Heart right ventricle (tissue), 16 donors: ENCODE data around the gene CC2D2A. TPM values are rescaled to one million over a fixed set of nuclear protein-coding genes. Genes with fewer than 3 reads are reported as not detected.
A peak's percentile ranks its signal among the peaks of the same experiment; 100 is the strongest.

ENCODE experiments used
- ATAC-seq, 8 donors: fragments of 200-7000 bp; cut with Tn5 transposase; one replicate each; pipeline ENCODE4 v1.9.1; 2020; ENCODE audit warnings: mild to moderate bottlenecking in 8 of 8, moderate library complexity in 8 of 8, moderate number of reproducible peaks in 1 of 8
- DNase-seq, 2 donors: peaks; one replicate each; pipeline ENCODE4 v3.0.0-alpha.2; 2020
- H3K27ac ChIP-seq, 10 donors: fragments of 200-600 bp; sonication (generic) in 2 of 10; one replicate each; pipeline versions ENCODE4 v1.5.0 to v1.8.0; 2020 to 2022; ENCODE audit warnings: mild to moderate bottlenecking in 3 of 10
- H3K27me3 ChIP-seq, 7 donors: fragments of 200-600 bp; one replicate each; pipeline ENCODE4 v1.8.0; 2021 to 2022; ENCODE audit warnings: mild to moderate bottlenecking in 2 of 7
- H3K36me3 ChIP-seq, 9 donors: fragments of 200-600 bp; sonication (generic) in 1 of 9; one replicate each; pipeline versions ENCODE4 v1.5.0 to v1.8.0; 2020 to 2022; ENCODE audit warnings: mild to moderate bottlenecking in 2 of 9
- H3K4me1 ChIP-seq, 9 donors: fragments of 200-600 bp; sonication (generic) in 1 of 9; one replicate each; pipeline versions ENCODE4 v1.5.0 to v1.8.0; 2020 to 2022; ENCODE audit warnings: mild to moderate bottlenecking in 4 of 9
- H3K4me3 ChIP-seq, 10 donors: fragments of 200-600 bp; sonication (generic) in 2 of 10; one replicate each; pipeline versions ENCODE4 v1.5.0 to v1.8.0; 2020 to 2022; ENCODE audit warnings: mild to moderate bottlenecking in 7 of 10, moderate library complexity in 2 of 10
- H3K9me3 ChIP-seq, 11 donors: fragments of 200-600 bp in 10 of 11; sonication (generic) in 2 of 11; one replicate each; pipeline versions ENCODE4 v1.5.0 to v1.8.0; 2013 to 2022; ENCODE audit warnings: mild to moderate bottlenecking in 2 of 11, control low read depth in 1 of 11, moderate library complexity in 1 of 11
- CTCF ChIP-seq, 9 donors: fragments of 200-600 bp; sonication (generic) in 2 of 9; IDR thresholded peaks; one replicate each; pipeline versions ENCODE4 v1.5.0 to v1.8.0; 2021 to 2022; ENCODE audit warnings: antibody characterized with exemption in 9 of 9, mild to moderate bottlenecking in 5 of 9, moderate library complexity in 1 of 9
- WGBS, 2 donors: extraction: QIAGEN DNeasy Blood & Tissue Kit; methylation state at CpG; one replicate each; pipeline ENCODE4 v1.1.7; 2013; ENCODE audit warnings: inconsistent platforms in 1 of 2; 5-methylcytosine and 5-hydroxymethylcytosine counted together
- intact Hi-C, 10 donors: fragments of 100-400 bp; cut with DNase I; formaldehyde crosslinking; loops; one replicate each; pipeline versions ENCODE4 v1.11.1 to v1.14.2; 2022
- polyA plus RNA-seq, 2 donors: library from polyadenylated mRNA; stranded (reverse); fragments of 200-250 nt; gene quantifications; one replicate each; pipeline ENCODE4 v1.2.3, GENCODE V29; 2013
- total RNA-seq, 10 donors: library from RNA; stranded (reverse); fragmentation: NEBNext Ultra II Directional in 3 of 10; extraction: Animal tissue kit (Norgen Biotek cat#: 25700) in 3 of 10; gene quantifications; one replicate each; pipeline versions ENCODE4 v1.2.1 to v1.2.4, GENCODE V29; 2021 to 2023
- donor health status: Arrhythmogenic right ventricular cardiomyopathy.
- donor health status: ischemic (EF 13 %, LVEDD 7.1; RV severe dilation, severe dysfunction).
- donor health status: healthy with polysubstance abuse.
- donor health status: DM: no; HTN: yes; CAD: no.
- donor health status: DM: no; HTN: no; CAD: no.
- donor health status: ischemic (EF 25% LVEDD 6.9; RV normal size, moderate dysfunction).
- donor health status: ischemic (EF 25% LVEDD 5.7; RV mildly dilated, moderate dysfunction).
- donor health status: healthy.
- donor health status: DM: yes; HTN: yes; CAD: no.
- donor health status: Ischemic cardiomyopathy.
- donor health status: ischemic (EF 35%, LVEDD 5.7; RV mildly dilated, moderate dysfunction).
- donor health status: nonischemic (EF 11% LVEDD 7.7; RV severe dilation, severe dysfunction).
- donor health status: DM: yes; HTN: yes; CAD: no.
- donor health status: PGD.
- donor health status: ischemic (EF 29% LVEDD 5.4; RV normal size, mild dysfunction).
- donor health status: nonischemic (EF 23%, LVEDD 6.1; RV moderate dilation, normal function).

The CC2D2A gene
- total and polyA plus RNA-seq, 12 donors = 3.2 to 10.8 (median 7.6) TPM

DNA sequence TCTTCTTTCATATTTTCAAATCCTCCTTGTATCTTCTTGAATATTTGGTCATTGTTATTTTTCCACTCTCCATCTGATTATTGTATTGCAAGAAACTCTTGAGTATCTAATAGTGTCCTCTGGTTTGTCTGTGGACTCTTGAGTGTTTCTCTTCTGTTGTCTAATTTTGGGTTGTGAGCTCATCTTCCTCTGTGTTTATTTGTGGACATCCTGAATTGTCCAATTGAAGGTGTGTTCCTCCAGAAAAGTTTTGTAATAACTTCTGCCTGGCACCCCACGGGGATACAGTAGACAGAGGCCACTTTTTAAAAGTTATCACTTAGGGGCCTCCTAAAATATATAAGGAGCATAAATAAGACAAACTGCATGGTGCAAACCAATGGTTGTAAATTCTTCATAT, 3.1 kb upstream of the CC2D2A start:
- Histone ChIP-seq H3K27me3 (no peaks in the 10 kb centered on the region), H3K4me1 (peaks cover 0 to 33% (median 21%) of the 10 kb centered on the region in 9 donors), H3K9me3 (no peaks in the 10 kb centered on the region), H3K36me3 (no peaks in the 10 kb centered on the region), H3K27ac (peak overlapping the region in 1 of 10 donors; percentile 18), H3K4me3 (no peak overlapping the region)
- 64% methylated on average over 1 of the region's 1 CpG for WGBS, 2 donors
- intact Hi-C loops = loop anchor here in 1 of 10 donors (10.0 kb wide), 1 partner anchor 462 kb away; the partner anchor contains the start of gene CPEB2
- ATAC-seq = peak in 1 of 8 donors; percentile 44
- no peak for DNase-seq
- TF ChIP-seq CTCF (IDR thresholded peaks at IDR 0.05) = no peak

DNA sequence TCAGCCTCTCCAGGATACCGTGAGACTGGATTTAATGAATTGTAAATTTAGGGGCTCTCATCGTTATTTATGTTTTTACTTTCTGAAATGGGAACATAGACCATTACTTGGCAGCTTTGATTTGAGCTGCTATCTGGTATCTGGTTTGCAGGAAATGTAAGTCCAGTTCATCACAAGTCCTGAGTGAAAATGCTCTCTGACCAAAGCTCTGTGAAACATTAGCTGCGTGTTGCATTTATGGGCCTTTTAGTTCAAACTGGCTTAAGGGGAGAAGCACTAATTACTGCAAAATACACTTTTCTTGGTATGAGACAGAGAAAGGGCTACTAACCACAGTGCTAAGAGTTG, 420 bp downstream of the CC2D2A start:
- TF ChIP-seq CTCF (IDR thresholded peaks at IDR 0.05) = no peak
- ATAC-seq = peak in 6 of 8 donors; percentile 11 to 24 (median 19)
- WGBS, 2 donors = 1 to 2% methylated on average over 3 of the region's 3 CpGs
- Histone ChIP-seq H3K27me3 (no peaks in the 10 kb centered on the region), H3K4me1 (peaks cover 0 to 41% (median 21%) of the 10 kb centered on the region in 9 donors), H3K9me3 (no peaks in the 10 kb centered on the region), H3K27ac (peak overlapping the region in 9 of 10 donors; percentile 3 to 75 (median 50)), H3K4me3 (peak overlapping the region; percentile 42 to 70 (median 61)), H3K36me3 (no peaks in the 10 kb centered on the region)
- DNase-seq = no peak
- intact Hi-C loops = loop anchor here in 7 of 10 donors (10.0 kb wide), 3 partner anchors 175 to 525 kb away; partner anchors contain the start of gene FBXL5 (in 4 of the 7)

DNA sequence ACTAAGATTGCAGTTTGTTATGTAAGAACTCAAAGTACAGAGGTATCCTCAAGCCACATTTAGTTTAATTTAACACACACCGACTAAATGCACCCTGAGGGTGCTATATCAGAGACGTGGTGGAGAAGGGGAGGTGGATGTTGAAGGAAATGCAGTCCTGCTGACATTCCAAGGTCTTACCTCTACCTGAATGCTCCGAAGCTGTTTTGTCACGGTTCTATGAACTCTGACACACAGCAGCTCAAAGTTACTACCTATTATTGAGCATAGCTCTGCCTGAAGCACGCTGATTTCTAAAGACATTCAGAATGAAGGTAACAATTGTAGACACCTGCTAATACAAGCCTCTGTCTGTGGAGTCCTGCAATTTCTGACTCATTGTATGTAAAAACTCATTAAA, 6.7 kb downstream of the CC2D2A start:
- Histone ChIP-seq H3K9me3 (no peaks in the 10 kb centered on the region), H3K4me3 (no peak overlapping the region), H3K36me3 (peaks cover 0 to 49% (median 0%) of the 10 kb centered on the region in 9 donors), H3K4me1 (peaks cover 0 to 31% (median under 1%) of the 10 kb centered on the region in 9 donors), H3K27ac (no peak overlapping the region), H3K27me3 (no peaks in the 10 kb centered on the region)
- no peak for TF ChIP-seq CTCF (IDR thresholded peaks at IDR 0.05)
- DNase-seq (no peak), ATAC-seq (no peak)
- intact Hi-C loops = loop anchor here in 8 of 10 donors (5.0 to 10.0 kb wide), 7 partner anchors 168 to 518 kb away; partner anchors contain the start of gene FBXL5 (in 4 of the 8)
- 93% methylated on average over 5 of the region's 5 CpGs for WGBS, 2 donors

DNA sequence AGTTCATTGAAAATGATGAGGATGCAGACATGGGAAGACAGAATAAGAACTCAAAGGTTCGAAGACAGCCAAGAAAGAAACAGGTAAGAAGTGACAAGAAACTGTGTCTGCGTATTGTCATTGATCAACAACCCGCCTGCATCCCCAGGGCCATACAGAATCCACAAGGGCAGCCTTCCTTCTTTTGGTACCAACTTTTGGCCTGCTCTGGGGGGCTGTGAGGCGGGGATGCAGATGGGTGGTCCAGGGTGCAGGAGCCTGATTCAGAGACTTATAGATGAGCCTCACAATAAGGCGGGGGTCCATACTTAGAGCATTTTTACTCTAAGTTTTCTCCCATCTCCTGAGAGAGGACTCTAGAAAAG, 9.0 kb downstream of the CC2D2A start:
- H3K4me1 ChIP-seq = peaks cover 0 to 28% (median 0%) of the 10 kb centered on the region in 9 donors
- H3K27me3 ChIP-seq = no peaks in the 10 kb centered on the region
- no peak for TF ChIP-seq CTCF (IDR thresholded peaks at IDR 0.05)
- no peak for DNase-seq
- ATAC-seq = peak in 2 of 8 donors; percentile 5 to 14
- H3K36me3 ChIP-seq = peaks cover 0 to 62% (median 0%) of the 10 kb centered on the region in 9 donors
- no peak overlapping the region for H3K4me3 ChIP-seq
- H3K9me3 ChIP-seq = no peaks in the 10 kb centered on the region
- intact Hi-C loops = loop anchor here in 8 of 10 donors (5.0 to 10.0 kb wide), 7 partner anchors 166 to 516 kb away; partner anchors contain the start of gene FBXL5 (in 4 of the 8)
- H3K27ac ChIP-seq = no peak overlapping the region
- 80 to 81% methylated on average over 5 of the region's 5 CpGs for WGBS, 2 donors
